A673 (cell line): ENCODE measurements around the gene G6PC1.

Experiments used
- CTCF ChIP-seq: fragments of 300-800, 200-600 bp; sonication (generic); conservative IDR thresholded peaks from 2 replicates; pipeline ENCODE4 v1.5.1; 2017; ENCODE audit warnings: low read depth, mild to moderate bottlenecking, antibody characterized with exemption, low read length, moderate library complexity, mixed read lengths
- EZH2 ChIP-seq: fragments of 200-600 bp; sonication (generic); IDR thresholded peaks from 2 replicates; pipeline ENCODE4 v1.6.1; 2017; ENCODE audit warnings: borderline replicate concordance, low read depth, mild to moderate bottlenecking, mixed read lengths, antibody characterized with exemption, low read length; ENCODE audit not compliant: poor library complexity, severe bottlenecking

- TF ChIP-seq EZH2 = no peak
- no peak for TF ChIP-seq CTCF
These were observed 27.3 kb upstream of the G6PC1 start for GRCh38 chr17:42873315-42873714.
